ENCODE measurements around the gene CHCHD6.

DNA sequence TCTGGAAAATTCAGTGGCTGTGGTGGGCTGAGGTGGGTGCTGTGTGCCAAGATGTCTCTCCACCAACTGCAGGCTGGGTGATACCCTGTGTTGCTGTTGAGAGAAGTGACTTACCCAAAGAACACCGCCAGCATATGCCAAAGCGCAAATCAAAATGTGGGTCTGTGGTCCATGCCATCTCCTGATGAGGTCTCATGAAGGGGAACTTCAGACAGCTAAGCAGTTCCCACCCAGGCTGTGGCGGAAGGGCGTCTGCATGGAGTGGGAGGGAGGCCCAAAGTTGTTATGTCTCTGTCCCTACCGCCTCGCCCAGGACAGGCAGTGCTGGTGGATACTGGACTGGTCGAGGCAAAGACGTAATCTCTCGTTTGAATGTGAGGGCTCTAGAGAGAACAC is 208.0 kb downstream of the CHCHD6 start:
- TF ChIP-seq, protein P1, sequence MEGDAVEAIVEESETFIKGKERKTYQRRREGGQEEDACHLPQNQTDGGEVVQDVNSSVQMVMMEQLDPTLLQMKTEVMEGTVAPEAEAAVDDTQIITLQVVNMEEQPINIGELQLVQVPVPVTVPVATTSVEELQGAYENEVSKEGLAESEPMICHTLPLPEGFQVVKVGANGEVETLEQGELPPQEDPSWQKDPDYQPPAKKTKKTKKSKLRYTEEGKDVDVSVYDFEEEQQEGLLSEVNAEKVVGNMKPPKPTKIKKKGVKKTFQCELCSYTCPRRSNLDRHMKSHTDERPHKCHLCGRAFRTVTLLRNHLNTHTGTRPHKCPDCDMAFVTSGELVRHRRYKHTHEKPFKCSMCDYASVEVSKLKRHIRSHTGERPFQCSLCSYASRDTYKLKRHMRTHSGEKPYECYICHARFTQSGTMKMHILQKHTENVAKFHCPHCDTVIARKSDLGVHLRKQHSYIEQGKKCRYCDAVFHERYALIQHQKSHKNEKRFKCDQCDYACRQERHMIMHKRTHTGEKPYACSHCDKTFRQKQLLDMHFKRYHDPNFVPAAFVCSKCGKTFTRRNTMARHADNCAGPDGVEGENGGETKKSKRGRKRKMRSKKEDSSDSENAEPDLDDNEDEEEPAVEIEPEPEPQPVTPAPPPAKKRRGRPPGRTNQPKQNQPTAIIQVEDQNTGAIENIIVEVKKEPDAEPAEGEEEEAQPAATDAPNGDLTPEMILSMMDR (IDR thresholded peaks at IDR 0.05) = no peak
- TF ChIP-seq POLR2A (IDR thresholded peaks at IDR 0.05) = no peak
